Endothelial cell of umbilical vein (primary cell): Measurements from ENCODE around the gene MYO1A. TPM values are rescaled to one million over a fixed set of nuclear protein-coding genes. Genes with fewer than 3 reads are reported as not detected.

Experiments used
- BruUV-seq: library from RNA; stranded (reverse); fragments of 400-500 nt; replicated peaks from 2 replicates; lab custom pipeline; 2021; lab: Mats Ljungman, UMichigan
- CTCF ChIA-PET: fragments of 300-600, 350-600 bp; sonication (Branson Sonifier 250); formaldehyde crosslinking; loops from one replicate; lab custom pipeline; 2021; ENCODE audit warnings: antibody characterized with exemption, inconsistent platforms; lab: Charles Lee
- POLR2A ChIA-PET: fragments of 300-600, 350-600 bp; sonication (Branson Sonifier 250); formaldehyde crosslinking; loops from one replicate; lab custom pipeline; 2021; ENCODE audit warnings: antibody characterized with exemption, inconsistent platforms; lab: Charles Lee
- DNase-seq: peaks from one replicate; pipeline ENCODE4 v3.0.0-alpha.2; 2011; ENCODE audit warnings: low read depth, low spot score
- FAIRE-seq: peaks from 2 replicates; lab custom pipeline; 2011; peaks lifted over from hg19 to GRCh38; lab: Jason Lieb, UNC
- H2AFZ ChIP-seq: 2 replicates; pipeline ENCODE4 v1.6.0; 2012; ENCODE audit warnings: low read depth, low read length, control low read depth, inconsistent platforms
- H3K27ac ChIP-seq: 2 replicates; pipeline ENCODE4 v1.5.1; 2011; ENCODE audit warnings: low read depth, mild to moderate bottlenecking, control low read depth, low read length, moderate library complexity; ENCODE audit not compliant: insufficient read depth
- H3K27me3 ChIP-seq, 2 experiments: 2 replicates each; pipeline versions ENCODE4 v1.6.0 to v1.6.1; 2011; ENCODE audit warnings: low read length in 2 of 2, mixed read lengths in 1 of 2; ENCODE audit not compliant: control insufficient read depth in 2 of 2, insufficient read depth in 2 of 2
- H3K36me3 ChIP-seq, 2 experiments: 2 replicates in 1 of 2; 3 replicates in 1 of 2; pipeline ENCODE4 v1.5.1; 2011; ENCODE audit warnings: low read length in 2 of 2, mild to moderate bottlenecking in 1 of 2, moderate library complexity in 1 of 2; ENCODE audit not compliant: control insufficient read depth in 2 of 2, insufficient read depth in 2 of 2; ENCODE audit errors: extremely low read depth in 1 of 2
- H3K4me1 ChIP-seq: 3 replicates; pipeline ENCODE4 v1.5.1; 2011; ENCODE audit warnings: mild to moderate bottlenecking, low read length; ENCODE audit not compliant: control insufficient read depth, insufficient read depth; ENCODE audit errors: extremely low read depth
- H3K4me2 ChIP-seq: 2 replicates; pipeline ENCODE4 v1.6.1; 2011; ENCODE audit warnings: low read length, control low read depth, mixed read lengths; ENCODE audit not compliant: insufficient read depth
- H3K4me3 ChIP-seq, 3 experiments: fragments of 200-600 bp in 1 of 3; sonication (generic), shearing (Covaris generic) in 1 of 3; replicated peaks in 1 of 3; 2 replicates each; pipeline ENCODE4 v1.5.1; 2011 to 2016; ENCODE audit warnings: control low read depth in 3 of 3, low read length in 3 of 3, mild to moderate bottlenecking in 2 of 3, inconsistent platforms in 1 of 3, low read depth in 1 of 3, moderate library complexity in 1 of 3; ENCODE audit not compliant: insufficient read depth in 1 of 3
- H3K79me2 ChIP-seq: 2 replicates; pipeline ENCODE4 v1.6.0; 2012; ENCODE audit warnings: low read length, inconsistent platforms; ENCODE audit not compliant: control insufficient read depth, insufficient read depth
- H3K9ac ChIP-seq: replicated peaks from 2 replicates; pipeline ENCODE3; 2011; ENCODE audit warnings: low read length, control low read depth; ENCODE audit not compliant: insufficient read depth; ENCODE audit errors: extremely low read depth
- H3K9me1 ChIP-seq: replicated peaks from 3 replicates; pipeline ENCODE4 v1.6.0; 2011; ENCODE audit warnings: mild to moderate bottlenecking, low read length; ENCODE audit not compliant: control insufficient read depth, insufficient read depth; ENCODE audit errors: extremely low read depth
- H3K9me3 ChIP-seq: replicated peaks from 2 replicates; pipeline ENCODE4 v1.5.1; 2012; ENCODE audit warnings: low read length, inconsistent platforms; ENCODE audit not compliant: control insufficient read depth, insufficient read depth
- H4K20me1 ChIP-seq: replicated peaks from 2 replicates; pipeline ENCODE3; 2011; ENCODE audit warnings: mild to moderate bottlenecking, low read length; ENCODE audit not compliant: control insufficient read depth, insufficient read depth; ENCODE audit errors: extremely low read depth
- EZH2 ChIP-seq: IDR thresholded peaks from 2 replicates; pipeline ENCODE4 v1.6.1; 2012; ENCODE audit warnings: borderline replicate concordance, low read depth, mild to moderate bottlenecking, moderate library complexity, low read length, inconsistent platforms; ENCODE audit not compliant: severe bottlenecking
- FOS ChIP-seq: IDR thresholded peaks from 2 replicates; pipeline ENCODE4 v1.6.1; 2011; ENCODE audit warnings: mild to moderate bottlenecking, low read length, moderate library complexity, borderline replicate concordance; ENCODE audit not compliant: insufficient read depth
- GATA2 ChIP-seq: IDR thresholded peaks from 2 replicates; pipeline ENCODE4 v1.7.0; 2011; ENCODE audit warnings: low read depth, mild to moderate bottlenecking, moderate library complexity, mixed read lengths, low read length; ENCODE audit not compliant: insufficient read length, insufficient read depth
- JUN ChIP-seq: IDR thresholded peaks from 2 replicates; pipeline ENCODE4 v1.6.1; 2011; ENCODE audit warnings: borderline replicate concordance, low read depth; ENCODE audit not compliant: insufficient read length, insufficient read depth
- MYC ChIP-seq: IDR thresholded peaks from one replicate; pipeline ENCODE4 v1.6.1; 2011; ENCODE audit warnings: mild to moderate bottlenecking, low read depth, low read length
- POLR2A ChIP-seq: IDR thresholded peaks from 2 replicates; pipeline ENCODE4 v1.6.1; 2012; ENCODE audit warnings: low read depth, mild to moderate bottlenecking, control low read depth, low read length
- POLR2AphosphoS5 ChIP-seq: IDR thresholded peaks from 2 replicates; pipeline ENCODE4 v1.6.1; 2012; ENCODE audit warnings: low read depth, mild to moderate bottlenecking, control low read depth, low read length, moderate library complexity; ENCODE audit not compliant: insufficient read depth
- dilution Hi-C: fragments of 300-500 bp; cut with MboI; formaldehyde crosslinking; loops from one replicate; pipeline ENCODE4 v1.15.0; 2019; ENCODE audit warnings: low sequenced_read_pairs; ENCODE audit not compliant: extremely low pct_ligation_motif_present
- intact Hi-C: fragments of 100-400 bp; cut with micrococcal nuclease; formaldehyde crosslinking; loops from one replicate; pipeline ENCODE4 v1.10.0; 2022
- polyA plus RNA-seq, 4 experiments: library from polyadenylated mRNA; depleted of rRNA in 3 of 4; stranded (reverse) in 3 of 4; unstranded in 1 of 4; fragments of >200 nt; gene quantifications; 2 replicates each; pipeline versions ENCODE4 v1.2.1 to v1.2.3, GENCODE V29; 2011 to 2012; ENCODE audit warnings: missing spikeins in 1 of 4
- total RNA-seq: library from RNA; stranded (reverse); gene quantifications from 2 replicates; pipeline ENCODE4 v1.2.3, GENCODE V29; 2021
- TF ChIP-seq, protein P1 (sequence below): IDR thresholded peaks from 2 replicates; pipeline ENCODE4 v1.6.1; 2011; ENCODE audit not compliant: insufficient read depth, insufficient read length
- TF ChIP-seq, protein P2 (sequence below), 2 donors: IDR thresholded peaks; 1 replicate in 1 of 2; 2 replicates in 1 of 2; pipeline ENCODE4 v1.5.1; 2011; ENCODE audit warnings: low read length in 2 of 2, mild to moderate bottlenecking in 2 of 2, moderate library complexity in 2 of 2, control low read depth in 1 of 2, inconsistent platforms in 1 of 2, low read depth in 1 of 2; ENCODE audit not compliant: insufficient read depth in 1 of 2; ENCODE audit errors: extremely low read depth in 1 of 2

Gene MYO1A
- total and polyA plus RNA-seq, 2 donors (not counting 3 experiments of a cell fraction or from before 2014, with no cell fraction given) = not detected

DNA sequence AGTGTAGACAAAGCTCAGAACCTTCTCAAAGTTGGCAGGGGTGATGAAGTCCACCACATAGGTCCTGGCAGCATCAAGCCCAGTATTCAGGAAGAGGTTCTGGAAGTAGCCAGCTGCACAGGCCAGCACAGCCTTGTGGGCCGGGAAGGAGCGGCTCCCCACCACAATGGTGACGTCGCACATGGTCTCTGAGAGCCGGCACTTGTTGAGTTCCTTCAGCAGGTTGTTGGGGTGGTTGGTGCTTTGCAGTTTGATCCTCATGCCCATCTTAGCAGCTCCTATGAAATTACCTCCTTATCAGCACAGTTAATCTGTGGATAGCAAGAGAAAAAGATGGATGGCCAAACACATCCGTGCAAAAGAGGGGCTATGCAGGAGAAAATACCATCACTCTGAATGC is 45.3 kb downstream of the MYO1A start:
- Histone ChIP-seq H3K79me2 (peaks cover 19% of the 10 kb centered on the region), H2AFZ (no peak overlapping the region), H3K27ac (no peak overlapping the region), H4K20me1 (no peaks in the 10 kb centered on the region), H3K9me3 (no peaks in the 10 kb centered on the region), H3K27me3 (no peaks in the 10 kb centered on the region), H3K4me2 (no peak overlapping the region), H3K4me1 (peaks cover 8% of the 10 kb centered on the region), H3K4me3 (no peak overlapping the region), H3K36me3 (peaks cover 0 to 30% of the 10 kb centered on the region in 2 experiments), H3K9ac (no peak overlapping the region), H3K9me1 (no peaks in the 10 kb centered on the region)
- dilution Hi-C loops (no loop called here), intact Hi-C loops (loop anchor here (5.0 kb wide), 1 partner anchor 57 kb away; no protein-coding TSS in a partner anchor)
- POLR2A ChIA-PET = interaction anchor here (0.6 kb wide), 1 partner anchor 247 kb away, joined by 3 read pairs; no protein-coding TSS in a partner anchor
- DNase-seq (no peak), FAIRE-seq (no peak)
- TF ChIP-seq MYC (no peak), FOS (no peak), POLR2A (no peak), EZH2 (no peak), GATA2 (no peak), JUN (no peak), POLR2AphosphoS5 (no peak)
- TF ChIP-seq, protein P1, sequence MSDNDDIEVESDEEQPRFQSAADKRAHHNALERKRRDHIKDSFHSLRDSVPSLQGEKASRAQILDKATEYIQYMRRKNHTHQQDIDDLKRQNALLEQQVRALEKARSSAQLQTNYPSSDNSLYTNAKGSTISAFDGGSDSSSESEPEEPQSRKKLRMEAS = no peak
- TF ChIP-seq, protein P2, sequence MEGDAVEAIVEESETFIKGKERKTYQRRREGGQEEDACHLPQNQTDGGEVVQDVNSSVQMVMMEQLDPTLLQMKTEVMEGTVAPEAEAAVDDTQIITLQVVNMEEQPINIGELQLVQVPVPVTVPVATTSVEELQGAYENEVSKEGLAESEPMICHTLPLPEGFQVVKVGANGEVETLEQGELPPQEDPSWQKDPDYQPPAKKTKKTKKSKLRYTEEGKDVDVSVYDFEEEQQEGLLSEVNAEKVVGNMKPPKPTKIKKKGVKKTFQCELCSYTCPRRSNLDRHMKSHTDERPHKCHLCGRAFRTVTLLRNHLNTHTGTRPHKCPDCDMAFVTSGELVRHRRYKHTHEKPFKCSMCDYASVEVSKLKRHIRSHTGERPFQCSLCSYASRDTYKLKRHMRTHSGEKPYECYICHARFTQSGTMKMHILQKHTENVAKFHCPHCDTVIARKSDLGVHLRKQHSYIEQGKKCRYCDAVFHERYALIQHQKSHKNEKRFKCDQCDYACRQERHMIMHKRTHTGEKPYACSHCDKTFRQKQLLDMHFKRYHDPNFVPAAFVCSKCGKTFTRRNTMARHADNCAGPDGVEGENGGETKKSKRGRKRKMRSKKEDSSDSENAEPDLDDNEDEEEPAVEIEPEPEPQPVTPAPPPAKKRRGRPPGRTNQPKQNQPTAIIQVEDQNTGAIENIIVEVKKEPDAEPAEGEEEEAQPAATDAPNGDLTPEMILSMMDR (IDR thresholded peaks at IDR 0.05; ENCODE audit: extremely low read depth in 1 of 2, insufficient read depth in 1 of 2, low read depth in 1 of 2, low read length in 2 of 2) = no peak
- CTCF ChIA-PET = interaction anchor here (0.9 to 5.5 kb wide), 9 partner anchors 12 to 251 kb away, joined by 3 to 32 read pairs (median 5); partner anchors contain the start of genes STAT6 and TAC3
- BruUV-seq = no TSS peak
